Uterus (tissue), 2 donors: ENCODE data around the gene HSPA12A.

Experiments
- POLR2A ChIP-seq, 2 donors: fragments of 450-650 bp; IDR thresholded peaks; one replicate each; pipeline ENCODE4 v1.6.1; 2016; ENCODE audit warnings: antibody characterized with exemption in 2 of 2, mild to moderate bottlenecking in 1 of 2, moderate library complexity in 1 of 2
- TF ChIP-seq, protein P1 (sequence below), 4 experiments: fragments of 200-600 bp in 2 of 4; fragments of 450-650 bp in 2 of 4; sonication (generic) in 2 of 4; IDR thresholded peaks; one replicate each; pipeline ENCODE4 v1.5.1; 2016 to 2019; ENCODE audit warnings: antibody characterized with exemption in 4 of 4, mild to moderate bottlenecking in 2 of 4, moderate library complexity in 1 of 4

DNA sequence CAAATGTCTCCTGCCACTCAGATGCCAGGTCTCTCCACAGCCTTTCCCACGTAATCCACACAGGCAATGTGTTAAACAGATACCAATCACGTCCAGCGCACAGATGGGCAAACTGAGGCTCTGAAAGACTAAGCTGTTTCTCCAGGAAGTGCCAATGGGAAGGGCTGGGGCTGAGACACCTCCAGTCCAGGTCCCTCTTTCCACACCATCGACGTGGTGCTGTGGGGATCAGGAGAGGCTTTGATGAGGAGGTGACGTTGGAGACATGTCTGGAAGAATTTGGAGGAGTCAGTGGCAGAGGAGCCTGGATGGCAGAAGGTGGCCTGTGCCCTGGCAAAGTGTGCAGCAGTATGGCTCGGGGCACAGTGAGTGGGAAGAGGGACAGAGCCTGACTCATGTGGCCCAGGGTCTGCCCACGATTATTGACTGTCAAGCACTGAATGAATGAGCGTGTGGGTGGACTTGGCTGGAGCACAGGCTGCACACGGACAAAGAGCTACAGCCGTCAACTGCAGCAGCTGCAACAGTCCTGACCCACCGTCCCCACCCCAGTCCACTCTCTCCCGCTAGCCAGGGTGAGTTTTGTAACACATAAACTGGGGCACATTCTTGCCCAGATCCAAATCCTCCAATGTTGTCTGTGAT is 40.8 kb upstream of the HSPA12A start:
- TF ChIP-seq, protein P1, sequence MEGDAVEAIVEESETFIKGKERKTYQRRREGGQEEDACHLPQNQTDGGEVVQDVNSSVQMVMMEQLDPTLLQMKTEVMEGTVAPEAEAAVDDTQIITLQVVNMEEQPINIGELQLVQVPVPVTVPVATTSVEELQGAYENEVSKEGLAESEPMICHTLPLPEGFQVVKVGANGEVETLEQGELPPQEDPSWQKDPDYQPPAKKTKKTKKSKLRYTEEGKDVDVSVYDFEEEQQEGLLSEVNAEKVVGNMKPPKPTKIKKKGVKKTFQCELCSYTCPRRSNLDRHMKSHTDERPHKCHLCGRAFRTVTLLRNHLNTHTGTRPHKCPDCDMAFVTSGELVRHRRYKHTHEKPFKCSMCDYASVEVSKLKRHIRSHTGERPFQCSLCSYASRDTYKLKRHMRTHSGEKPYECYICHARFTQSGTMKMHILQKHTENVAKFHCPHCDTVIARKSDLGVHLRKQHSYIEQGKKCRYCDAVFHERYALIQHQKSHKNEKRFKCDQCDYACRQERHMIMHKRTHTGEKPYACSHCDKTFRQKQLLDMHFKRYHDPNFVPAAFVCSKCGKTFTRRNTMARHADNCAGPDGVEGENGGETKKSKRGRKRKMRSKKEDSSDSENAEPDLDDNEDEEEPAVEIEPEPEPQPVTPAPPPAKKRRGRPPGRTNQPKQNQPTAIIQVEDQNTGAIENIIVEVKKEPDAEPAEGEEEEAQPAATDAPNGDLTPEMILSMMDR (IDR thresholded peaks at IDR 0.05), result no peak
- no peak for TF ChIP-seq POLR2A (IDR thresholded peaks at IDR 0.05)
